Activated naive CD8-positive, alpha-beta T cell treated with anti-CD3 and anti-CD28 coated beads, Interleukin-2, amount 50 U/mL, for 24 hours (primary cell): ENCODE measurements around the gene PTX4.
"Not testable (repeated sequence)": the region's sequence is repeated elsewhere in the genome, so short reads cannot be mapped to it uniquely, and the experiment has no call there.

ENCODE experiments used
- ATAC-seq: fragments of 150-1000 bp; cut with Tn5 transposase; one replicate; pipeline ENCODE4 v1.10.0; 2021
- DNase-seq: peaks from one replicate; pipeline ENCODE4 v3.0.0; 2021
- H3K27ac Mint-ChIP-seq: one replicate; pipeline ENCODE4 v1.8.0; 2021; ENCODE audit warnings: mild to moderate bottlenecking, mixed read lengths
- H3K27me3 Mint-ChIP-seq: one replicate; pipeline ENCODE4 v1.8.0; 2021; ENCODE audit warnings: mixed read lengths
- H3K36me3 Mint-ChIP-seq: one replicate; pipeline ENCODE4 v1.8.0; 2021; ENCODE audit warnings: low read depth, mixed read lengths
- H3K4me1 Mint-ChIP-seq: one replicate; pipeline ENCODE4 v1.8.0; 2021; ENCODE audit warnings: mixed read lengths
- H3K4me3 Mint-ChIP-seq: one replicate; pipeline ENCODE4 v1.8.0; 2021; ENCODE audit warnings: mild to moderate bottlenecking, moderate library complexity, mixed read lengths
- H3K9me3 Mint-ChIP-seq: one replicate; pipeline ENCODE4 v1.8.0; 2021; ENCODE audit warnings: mixed read lengths

The PTX4 gene

GRCh38 chr16:1469693-1470201 lies 19.0 kb downstream of the PTX4 start:
- no peaks in the 10 kb centered on the region for H3K27me3 Mint-ChIP-seq
- no peak overlapping the region for H3K4me3 Mint-ChIP-seq
- peaks cover 28% of the 10 kb centered on the region for H3K4me1 Mint-ChIP-seq
- H3K27ac Mint-ChIP-seq: no peak overlapping the region
- H3K9me3 Mint-ChIP-seq: no peaks in the 10 kb centered on the region
- ATAC-seq (no peak), DNase-seq (no peak)
- H3K36me3 Mint-ChIP-seq: peaks cover 2% of the 10 kb centered on the region

- H3K4me3 Mint-ChIP-seq, H3K36me3 Mint-ChIP-seq, H3K27me3 Mint-ChIP-seq, H3K27ac Mint-ChIP-seq, ATAC-seq, DNase-seq, H3K9me3 Mint-ChIP-seq: not testable (repeated sequence)
- H3K4me1 Mint-ChIP-seq: peaks cover 27% of the 10 kb centered on the region
These were observed 19.6 kb downstream of the PTX4 start for GRCh38 chr16:1469141-1469540.

- H3K27me3 Mint-ChIP-seq: no peaks in the 10 kb centered on the region
- no peak overlapping the region for H3K27ac Mint-ChIP-seq
- H3K36me3 Mint-ChIP-seq: no peaks in the 10 kb centered on the region
These were observed 20.3 kb downstream of the PTX4 start for GRCh38 chr16:1468426-1468810.

GRCh38 chr16:1466968-1467521 lies 21.7 kb downstream of the PTX4 start:
- Mint-ChIP-seq H3K4me3 (no peak overlapping the region), H3K27ac (no peak overlapping the region), H3K4me1 (peaks cover 16% of the 10 kb centered on the region), H3K27me3 (no peaks in the 10 kb centered on the region), H3K9me3 (no peaks in the 10 kb centered on the region), H3K36me3 (no peaks in the 10 kb centered on the region)
- DNase-seq: no peak
- ATAC-seq: no peak

More at GRCh38 chr16:1468426-1468810, 20.3 kb downstream of the PTX4 start:
- peaks cover 25% of the 10 kb centered on the region for H3K4me1 Mint-ChIP-seq
- no peak for DNase-seq
- no peak for ATAC-seq
- H3K4me3 Mint-ChIP-seq: no peak overlapping the region
- no peaks in the 10 kb centered on the region for H3K9me3 Mint-ChIP-seq

- Mint-ChIP-seq H3K27ac (no peak overlapping the region), H3K9me3 (no peaks in the 10 kb centered on the region), H3K4me3 (no peak overlapping the region), H3K36me3 (no peaks in the 10 kb centered on the region), H3K27me3 (no peaks in the 10 kb centered on the region), H3K4me1 (peaks cover 11% of the 10 kb centered on the region)
- DNase-seq (no peak), ATAC-seq (no peak)
These were observed 22.7 kb downstream of the PTX4 start for GRCh38 chr16:1466054-1466453.

- Mint-ChIP-seq H3K36me3 (no peaks in the 10 kb centered on the region), H3K4me3 (no peak overlapping the region)
These were observed 23.2 kb downstream of the PTX4 start for GRCh38 chr16:1465567-1465915.

GRCh38 chr16:1464894-1465566 lies 23.7 kb downstream of the PTX4 start:
- Mint-ChIP-seq H3K27ac (no peak overlapping the region), H3K27me3 (no peaks in the 10 kb centered on the region), H3K4me3 (no peak overlapping the region), H3K36me3 (no peaks in the 10 kb centered on the region), H3K4me1 (peaks cover 3% of the 10 kb centered on the region), H3K9me3 (no peaks in the 10 kb centered on the region)
- no peak for DNase-seq
- ATAC-seq: no peak

More at GRCh38 chr16:1465567-1465915, 23.2 kb downstream of the PTX4 start:
- Mint-ChIP-seq H3K27me3 (no peaks in the 10 kb centered on the region), H3K4me1 (peaks cover 7% of the 10 kb centered on the region), H3K27ac (no peak overlapping the region), H3K9me3 (no peaks in the 10 kb centered on the region)
- no peak for ATAC-seq
- DNase-seq: no peak

- Mint-ChIP-seq H3K4me3 (no peak overlapping the region), H3K9me3 (no peaks in the 10 kb centered on the region), H3K27ac (no peak overlapping the region), H3K4me1 (no peaks in the 10 kb centered on the region), H3K36me3 (no peaks in the 10 kb centered on the region), H3K27me3 (no peaks in the 10 kb centered on the region)
- no peak for DNase-seq
- ATAC-seq: no peak
These were observed 24.4 kb downstream of the PTX4 start for GRCh38 chr16:1464196-1464893.

GRCh38 chr16:1461146-1461545 lies 27.6 kb downstream of the PTX4 start:
- H3K9me3 Mint-ChIP-seq: no peaks in the 10 kb centered on the region
- H3K27me3 Mint-ChIP-seq: no peaks in the 10 kb centered on the region
- no peak overlapping the region for H3K27ac Mint-ChIP-seq
- no peak for DNase-seq
- no peak for ATAC-seq
- no peak overlapping the region for H3K4me3 Mint-ChIP-seq
- H3K4me1 Mint-ChIP-seq: peaks cover 7% of the 10 kb centered on the region
- H3K36me3 Mint-ChIP-seq: no peaks in the 10 kb centered on the region

- H3K27me3 Mint-ChIP-seq: no peaks in the 10 kb centered on the region
- DNase-seq (no peak), ATAC-seq (no peak)
- no peaks in the 10 kb centered on the region for H3K36me3 Mint-ChIP-seq
- H3K4me1 Mint-ChIP-seq: peaks cover 7% of the 10 kb centered on the region
- no peaks in the 10 kb centered on the region for H3K9me3 Mint-ChIP-seq
- no peak overlapping the region for H3K27ac Mint-ChIP-seq
- H3K4me3 Mint-ChIP-seq: no peak overlapping the region
These were observed 28.1 kb downstream of the PTX4 start for GRCh38 chr16:1460602-1461138.

- Mint-ChIP-seq H3K4me3 (no peak overlapping the region), H3K36me3 (no peaks in the 10 kb centered on the region), H3K4me1 (peaks cover 7% of the 10 kb centered on the region), H3K27ac (no peak overlapping the region), H3K9me3 (no peaks in the 10 kb centered on the region), H3K27me3 (no peaks in the 10 kb centered on the region)
- DNase-seq (no peak), ATAC-seq (no peak)
These were observed 28.8 kb downstream of the PTX4 start for GRCh38 chr16:1459967-1460366.

GRCh38 chr16:1458977-1459341 lies 29.8 kb downstream of the PTX4 start:
- no peak for DNase-seq

GRCh38 chr16:1458336-1458976 lies 30.3 kb downstream of the PTX4 start:
- Mint-ChIP-seq H3K27me3 (no peaks in the 10 kb centered on the region), H3K36me3 (no peaks in the 10 kb centered on the region), H3K9me3 (no peaks in the 10 kb centered on the region), H3K4me3 (no peak overlapping the region), H3K27ac (peak overlapping the region; percentile 14), H3K4me1 (peaks cover 7% of the 10 kb centered on the region)
- ATAC-seq (peak; percentile 42), DNase-seq (peak; percentile 26)

More at GRCh38 chr16:1458977-1459341, 29.8 kb downstream of the PTX4 start:
- Mint-ChIP-seq H3K4me3 (no peak overlapping the region), H3K9me3 (no peaks in the 10 kb centered on the region), H3K36me3 (no peaks in the 10 kb centered on the region), H3K27me3 (no peaks in the 10 kb centered on the region), H3K4me1 (peaks cover 7% of the 10 kb centered on the region), H3K27ac (peak overlapping the region; percentile 14)
- no peak for ATAC-seq

- no peak overlapping the region for H3K27ac Mint-ChIP-seq
- DNase-seq (no peak), ATAC-seq (no peak)
- no peaks in the 10 kb centered on the region for H3K27me3 Mint-ChIP-seq
- H3K36me3 Mint-ChIP-seq: no peaks in the 10 kb centered on the region
- no peak overlapping the region for H3K4me3 Mint-ChIP-seq
- peaks cover 7% of the 10 kb centered on the region for H3K4me1 Mint-ChIP-seq
- no peaks in the 10 kb centered on the region for H3K9me3 Mint-ChIP-seq
These were observed 31.1 kb downstream of the PTX4 start for GRCh38 chr16:1457489-1458245.
